ENCODE data around the gene DAAM1. TPM values are rescaled to one million over a fixed set of nuclear protein-coding genes. Genes with fewer than 3 reads are reported as not detected.

Gene DAAM1
- total RNA-seq, 1 donor, result 19.5 TPM

GRCh38 chr14:59346329-59346728 is 157.9 kb downstream of the DAAM1 start:
- Histone ChIP-seq H3K27ac (ENCODE audit: low read depth, low read length) (peak overlapping the region; percentile 66), H3K36me3 (ENCODE audit: insufficient read depth, low read length) (peaks cover 8% of the 10 kb centered on the region), H3K9me3 (ENCODE audit: low read depth, low read length) (no peaks in the 10 kb centered on the region), H3K4me1 (ENCODE audit: insufficient read depth, low read length) (peaks cover 14% of the 10 kb centered on the region), H3K4me3 (ENCODE audit: insufficient read depth, low read length) (no peak overlapping the region), H4K20me1 (ENCODE audit: insufficient read depth, low read length) (no peaks in the 10 kb centered on the region), H3K27me3 (ENCODE audit: insufficient read depth, low read length) (no peaks in the 10 kb centered on the region), H3K79me2 (ENCODE audit: insufficient read depth, low read length) (no peaks in the 10 kb centered on the region), H3K4me2 (ENCODE audit: insufficient read depth, low read length) (no peak overlapping the region), H2AFZ (ENCODE audit: low read length) (no peak overlapping the region)
- TF ChIP-seq, protein P1, sequence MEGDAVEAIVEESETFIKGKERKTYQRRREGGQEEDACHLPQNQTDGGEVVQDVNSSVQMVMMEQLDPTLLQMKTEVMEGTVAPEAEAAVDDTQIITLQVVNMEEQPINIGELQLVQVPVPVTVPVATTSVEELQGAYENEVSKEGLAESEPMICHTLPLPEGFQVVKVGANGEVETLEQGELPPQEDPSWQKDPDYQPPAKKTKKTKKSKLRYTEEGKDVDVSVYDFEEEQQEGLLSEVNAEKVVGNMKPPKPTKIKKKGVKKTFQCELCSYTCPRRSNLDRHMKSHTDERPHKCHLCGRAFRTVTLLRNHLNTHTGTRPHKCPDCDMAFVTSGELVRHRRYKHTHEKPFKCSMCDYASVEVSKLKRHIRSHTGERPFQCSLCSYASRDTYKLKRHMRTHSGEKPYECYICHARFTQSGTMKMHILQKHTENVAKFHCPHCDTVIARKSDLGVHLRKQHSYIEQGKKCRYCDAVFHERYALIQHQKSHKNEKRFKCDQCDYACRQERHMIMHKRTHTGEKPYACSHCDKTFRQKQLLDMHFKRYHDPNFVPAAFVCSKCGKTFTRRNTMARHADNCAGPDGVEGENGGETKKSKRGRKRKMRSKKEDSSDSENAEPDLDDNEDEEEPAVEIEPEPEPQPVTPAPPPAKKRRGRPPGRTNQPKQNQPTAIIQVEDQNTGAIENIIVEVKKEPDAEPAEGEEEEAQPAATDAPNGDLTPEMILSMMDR (IDR thresholded peaks at IDR 0.05; ENCODE audit: extremely low read depth, low read depth, low read length), result no peak
- no peak for DNase-seq (ENCODE audit: insufficient read length, low spot score, missing footprints)

DNA sequence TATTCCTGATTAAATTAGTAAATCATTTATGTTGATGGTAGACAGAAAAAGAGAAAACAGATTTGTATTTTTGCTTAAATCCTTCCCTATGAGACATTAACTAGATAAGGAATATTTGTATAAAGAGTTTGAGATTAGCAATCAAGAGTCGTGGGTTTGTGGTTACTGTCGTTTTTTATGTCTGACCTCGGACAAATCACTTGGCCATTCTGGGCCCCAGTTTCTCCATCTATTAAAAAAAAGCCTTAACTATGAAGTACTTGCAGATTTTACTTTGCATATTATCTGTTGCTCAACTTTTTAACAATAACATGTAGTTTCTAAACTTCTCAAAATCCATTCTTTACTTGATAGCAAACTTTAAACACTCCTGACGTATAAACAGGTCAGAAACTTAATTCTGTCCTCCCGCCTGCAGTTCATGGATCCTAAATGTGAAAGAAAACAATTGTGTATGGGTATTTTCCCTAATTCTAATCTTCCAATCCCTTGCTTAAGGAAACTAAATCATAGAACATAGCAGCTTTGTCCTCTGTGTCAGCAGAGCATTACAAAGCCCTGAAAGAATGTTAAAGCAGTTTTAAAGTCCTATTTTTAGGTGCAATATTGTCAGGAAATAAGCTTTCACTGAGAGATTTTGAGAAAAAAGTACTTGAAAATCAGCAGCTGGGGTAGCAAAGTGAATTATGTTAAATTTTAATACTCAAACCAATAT is 158.5 kb downstream of the DAAM1 start:
- no peaks in the 10 kb centered on the region for H3K9me3 ChIP-seq (ENCODE audit: low read depth, low read length)
- H3K4me1 ChIP-seq (ENCODE audit: insufficient read depth, low read length), result peaks cover 14% of the 10 kb centered on the region
- DNase-seq (ENCODE audit: insufficient read length, low spot score, missing footprints), result no peak
- TF ChIP-seq, protein P1 (IDR thresholded peaks at IDR 0.05; ENCODE audit: extremely low read depth, low read depth, low read length), result no peak
- no peaks in the 10 kb centered on the region for H3K79me2 ChIP-seq (ENCODE audit: insufficient read depth, low read length)
- peaks cover 8% of the 10 kb centered on the region for H3K36me3 ChIP-seq (ENCODE audit: insufficient read depth, low read length)
- H2AFZ ChIP-seq (ENCODE audit: low read length), result no peak overlapping the region
- peak overlapping the region; percentile 3 for H3K4me2 ChIP-seq (ENCODE audit: insufficient read depth, low read length)
- H3K27me3 ChIP-seq (ENCODE audit: insufficient read depth, low read length), result no peaks in the 10 kb centered on the region
- H3K27ac ChIP-seq (ENCODE audit: low read depth, low read length), result peak overlapping the region; percentile 66
- H3K4me3 ChIP-seq (ENCODE audit: insufficient read depth, low read length), result no peak overlapping the region
- no peaks in the 10 kb centered on the region for H4K20me1 ChIP-seq (ENCODE audit: insufficient read depth, low read length)

DNA sequence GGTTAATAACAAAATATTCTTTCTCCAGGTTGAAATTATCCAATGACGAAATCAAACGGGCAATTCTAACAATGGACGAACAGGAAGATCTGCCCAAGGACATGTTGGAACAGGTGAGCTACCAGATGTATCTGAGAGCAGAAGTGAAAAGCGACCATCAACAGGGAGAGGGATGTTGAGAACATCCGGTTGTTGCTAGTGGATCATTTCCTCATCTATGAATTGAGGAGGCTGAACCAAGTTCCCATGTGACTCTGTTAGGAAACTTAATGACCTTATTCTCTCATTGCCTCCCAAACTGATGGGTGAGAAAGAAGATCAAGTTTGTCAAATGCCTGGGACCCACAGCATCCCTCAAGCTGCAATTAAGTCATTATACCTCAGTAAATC is 159.0 kb downstream of the DAAM1 start:
- H3K4me2 ChIP-seq (ENCODE audit: insufficient read depth, low read length), result no peak overlapping the region
- H3K4me1 ChIP-seq (ENCODE audit: insufficient read depth, low read length), result peaks cover 13% of the 10 kb centered on the region
- no peaks in the 10 kb centered on the region for H3K79me2 ChIP-seq (ENCODE audit: insufficient read depth, low read length)
- H3K27ac ChIP-seq (ENCODE audit: low read depth, low read length), result peak overlapping the region; percentile 66
- H3K36me3 ChIP-seq (ENCODE audit: insufficient read depth, low read length), result peaks cover 8% of the 10 kb centered on the region
- H3K4me3 ChIP-seq (ENCODE audit: insufficient read depth, low read length), result no peak overlapping the region
- H3K27me3 ChIP-seq (ENCODE audit: insufficient read depth, low read length), result no peaks in the 10 kb centered on the region
- no peak overlapping the region for H2AFZ ChIP-seq (ENCODE audit: low read length)
- TF ChIP-seq, protein P1 (IDR thresholded peaks at IDR 0.05; ENCODE audit: extremely low read depth, low read depth, low read length), result no peak
- no peak for DNase-seq (ENCODE audit: insufficient read length, low spot score, missing footprints)
- no peaks in the 10 kb centered on the region for H4K20me1 ChIP-seq (ENCODE audit: insufficient read depth, low read length)
- H3K9me3 ChIP-seq (ENCODE audit: low read depth, low read length), result no peaks in the 10 kb centered on the region

DNA sequence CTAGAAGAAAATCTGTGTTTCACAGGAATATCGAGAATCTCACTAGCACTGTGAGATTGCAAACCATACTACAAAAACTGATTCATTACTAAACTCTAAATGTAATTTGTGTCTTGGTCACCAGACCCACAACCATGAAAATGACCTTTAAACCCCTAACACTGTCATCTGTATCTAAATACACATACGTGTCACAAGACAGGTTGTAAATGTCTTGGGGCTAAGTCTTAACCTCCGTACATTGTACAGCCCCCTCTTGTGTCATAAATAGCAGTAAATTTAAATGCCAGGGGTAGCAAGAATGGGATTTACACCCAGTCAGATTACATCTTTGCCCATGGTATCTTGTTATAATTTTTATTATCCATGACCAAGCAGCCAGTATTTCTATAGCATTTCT is 159.4 kb downstream of the DAAM1 start:
- peaks cover 11% of the 10 kb centered on the region for H3K4me1 ChIP-seq (ENCODE audit: insufficient read depth, low read length)
- no peaks in the 10 kb centered on the region for H3K9me3 ChIP-seq (ENCODE audit: low read depth, low read length)
- H3K27ac ChIP-seq (ENCODE audit: low read depth, low read length), result no peak overlapping the region
- no peak overlapping the region for H3K4me2 ChIP-seq (ENCODE audit: insufficient read depth, low read length)
- H3K79me2 ChIP-seq (ENCODE audit: insufficient read depth, low read length), result no peaks in the 10 kb centered on the region
- TF ChIP-seq, protein P1 (IDR thresholded peaks at IDR 0.05; ENCODE audit: extremely low read depth, low read depth, low read length), result no peak
- no peak for DNase-seq (ENCODE audit: insufficient read length, low spot score, missing footprints)
- H3K4me3 ChIP-seq (ENCODE audit: insufficient read depth, low read length), result no peak overlapping the region
- H3K36me3 ChIP-seq (ENCODE audit: insufficient read depth, low read length), result peaks cover 8% of the 10 kb centered on the region
- no peak overlapping the region for H2AFZ ChIP-seq (ENCODE audit: low read length)
- no peaks in the 10 kb centered on the region for H4K20me1 ChIP-seq (ENCODE audit: insufficient read depth, low read length)
- H3K27me3 ChIP-seq (ENCODE audit: insufficient read depth, low read length), result no peaks in the 10 kb centered on the region

Data from osteoblast (primary cell).